Liver (tissue), 3 donors: ENCODE data around the gene USP21.

Source experiments
- ATF3 ChIP-seq: IDR thresholded peaks from 2 replicates; pipeline ENCODE4 v1.6.1; 2016; ENCODE audit warnings: antibody characterized with exemption
- GABPA ChIP-seq, 2 donors: IDR thresholded peaks in 1 of 2; conservative IDR thresholded peaks in 1 of 2; 2 replicates each; pipeline ENCODE4 v1.6.1; 2016; ENCODE audit warnings: antibody characterized with exemption in 2 of 2, mild to moderate bottlenecking in 1 of 2, moderate library complexity in 1 of 2
- JUND ChIP-seq, 2 donors: IDR thresholded peaks; 2 replicates each; pipeline ENCODE4 v1.6.1; 2016; ENCODE audit warnings: antibody characterized with exemption in 2 of 2
- MAX ChIP-seq: IDR thresholded peaks from 2 replicates; pipeline ENCODE4 v1.6.1; 2016; ENCODE audit warnings: antibody characterized with exemption
- YY1 ChIP-seq: IDR thresholded peaks from 2 replicates; pipeline ENCODE4 v1.6.1; 2016; ENCODE audit warnings: antibody characterized with exemption, mild to moderate bottlenecking
- TF ChIP-seq, protein P1 (sequence below): fragments of 150-350 bp; IDR thresholded peaks from 2 replicates; pipeline ENCODE4 v1.5.1; 2017; ENCODE audit warnings: improper control_type of control experiment, low read depth, low read length; ENCODE audit not compliant: missing input control
- TF ChIP-seq, protein P2 (sequence below): IDR thresholded peaks from 2 replicates; pipeline ENCODE4 v1.6.1; 2016; ENCODE audit warnings: antibody characterized with exemption, mild to moderate bottlenecking
- donor health status: healthy.
- donor health status: healthy.

- TF ChIP-seq, protein P1, sequence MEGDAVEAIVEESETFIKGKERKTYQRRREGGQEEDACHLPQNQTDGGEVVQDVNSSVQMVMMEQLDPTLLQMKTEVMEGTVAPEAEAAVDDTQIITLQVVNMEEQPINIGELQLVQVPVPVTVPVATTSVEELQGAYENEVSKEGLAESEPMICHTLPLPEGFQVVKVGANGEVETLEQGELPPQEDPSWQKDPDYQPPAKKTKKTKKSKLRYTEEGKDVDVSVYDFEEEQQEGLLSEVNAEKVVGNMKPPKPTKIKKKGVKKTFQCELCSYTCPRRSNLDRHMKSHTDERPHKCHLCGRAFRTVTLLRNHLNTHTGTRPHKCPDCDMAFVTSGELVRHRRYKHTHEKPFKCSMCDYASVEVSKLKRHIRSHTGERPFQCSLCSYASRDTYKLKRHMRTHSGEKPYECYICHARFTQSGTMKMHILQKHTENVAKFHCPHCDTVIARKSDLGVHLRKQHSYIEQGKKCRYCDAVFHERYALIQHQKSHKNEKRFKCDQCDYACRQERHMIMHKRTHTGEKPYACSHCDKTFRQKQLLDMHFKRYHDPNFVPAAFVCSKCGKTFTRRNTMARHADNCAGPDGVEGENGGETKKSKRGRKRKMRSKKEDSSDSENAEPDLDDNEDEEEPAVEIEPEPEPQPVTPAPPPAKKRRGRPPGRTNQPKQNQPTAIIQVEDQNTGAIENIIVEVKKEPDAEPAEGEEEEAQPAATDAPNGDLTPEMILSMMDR, result no peak
- TF ChIP-seq, protein P2, sequence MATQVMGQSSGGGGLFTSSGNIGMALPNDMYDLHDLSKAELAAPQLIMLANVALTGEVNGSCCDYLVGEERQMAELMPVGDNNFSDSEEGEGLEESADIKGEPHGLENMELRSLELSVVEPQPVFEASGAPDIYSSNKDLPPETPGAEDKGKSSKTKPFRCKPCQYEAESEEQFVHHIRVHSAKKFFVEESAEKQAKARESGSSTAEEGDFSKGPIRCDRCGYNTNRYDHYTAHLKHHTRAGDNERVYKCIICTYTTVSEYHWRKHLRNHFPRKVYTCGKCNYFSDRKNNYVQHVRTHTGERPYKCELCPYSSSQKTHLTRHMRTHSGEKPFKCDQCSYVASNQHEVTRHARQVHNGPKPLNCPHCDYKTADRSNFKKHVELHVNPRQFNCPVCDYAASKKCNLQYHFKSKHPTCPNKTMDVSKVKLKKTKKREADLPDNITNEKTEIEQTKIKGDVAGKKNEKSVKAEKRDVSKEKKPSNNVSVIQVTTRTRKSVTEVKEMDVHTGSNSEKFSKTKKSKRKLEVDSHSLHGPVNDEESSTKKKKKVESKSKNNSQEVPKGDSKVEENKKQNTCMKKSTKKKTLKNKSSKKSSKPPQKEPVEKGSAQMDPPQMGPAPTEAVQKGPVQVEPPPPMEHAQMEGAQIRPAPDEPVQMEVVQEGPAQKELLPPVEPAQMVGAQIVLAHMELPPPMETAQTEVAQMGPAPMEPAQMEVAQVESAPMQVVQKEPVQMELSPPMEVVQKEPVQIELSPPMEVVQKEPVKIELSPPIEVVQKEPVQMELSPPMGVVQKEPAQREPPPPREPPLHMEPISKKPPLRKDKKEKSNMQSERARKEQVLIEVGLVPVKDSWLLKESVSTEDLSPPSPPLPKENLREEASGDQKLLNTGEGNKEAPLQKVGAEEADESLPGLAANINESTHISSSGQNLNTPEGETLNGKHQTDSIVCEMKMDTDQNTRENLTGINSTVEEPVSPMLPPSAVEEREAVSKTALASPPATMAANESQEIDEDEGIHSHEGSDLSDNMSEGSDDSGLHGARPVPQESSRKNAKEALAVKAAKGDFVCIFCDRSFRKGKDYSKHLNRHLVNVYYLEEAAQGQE, result no peak
- TF ChIP-seq GABPA (IDR thresholded peaks at IDR 0.05 in 1 of 2, conservative IDR thresholded peaks at IDR 0.05 in 1 of 2), result no peak
- no peak for TF ChIP-seq JUND (IDR thresholded peaks at IDR 0.05)
- TF ChIP-seq ATF3, result no peak
- TF ChIP-seq MAX, result no peak
- no peak for TF ChIP-seq YY1
Measured at GRCh38 chr1:161172776-161173376, 13.6 kb downstream of the USP21 start.
